SK-N-SH treated with all-trans-retinoic acid at 6 μM for 48 hours (cell line): ENCODE results near the gene DOK4.

ENCODE experiments used
- ATAC-seq: fragments of 200-7000 bp; cut with Tn5 transposase; 3 replicates; pipeline ENCODE4 v1.9.1; 2020; ENCODE audit warnings: mild to moderate bottlenecking, moderate library complexity
- ARNTL ChIP-seq: fragments of 450-650 bp; formaldehyde crosslinking; IDR thresholded peaks from 2 replicates; pipeline ENCODE4 v1.5.0; 2020; ENCODE audit warnings: low read depth, mild to moderate bottlenecking, moderate library complexity, borderline replicate concordance
- BACH2 ChIP-seq: fragments of 250-450 bp; sonication (Bioruptor Pico); IDR thresholded peaks from 2 replicates; pipeline ENCODE4 v1.9.0; 2021; ENCODE audit warnings: mild to moderate bottlenecking, borderline replicate concordance
- CREB5 ChIP-seq: fragments of 250-450 bp; sonication (Bioruptor Pico); IDR thresholded peaks from 2 replicates; pipeline ENCODE4 v1.5.1; 2020; ENCODE audit warnings: low read depth, mild to moderate bottlenecking, moderate library complexity
- CSDC2 ChIP-seq: fragments of 250-450 bp; sonication (Bioruptor Pico); IDR thresholded peaks from 2 replicates; pipeline ENCODE4 v1.5.0; 2020; ENCODE audit warnings: mild to moderate bottlenecking, moderate library complexity
- CSRNP3 ChIP-seq: fragments of 250-450 bp; sonication (Bioruptor Pico); IDR thresholded peaks from 2 replicates; pipeline ENCODE4 v1.5.1; 2021; ENCODE audit warnings: mild to moderate bottlenecking, moderate library complexity
- GLIS3 ChIP-seq: fragments of 250-450 bp; sonication (Bioruptor Pico); IDR thresholded peaks from 2 replicates; pipeline ENCODE4 v1.5.0; 2020; ENCODE audit warnings: mild to moderate bottlenecking, moderate library complexity
- ISL1 ChIP-seq: fragments of 250-450 bp; sonication (Bioruptor Pico); IDR thresholded peaks from 2 replicates; pipeline ENCODE4 v2.1.2; 2022; ENCODE audit warnings: mild to moderate bottlenecking, moderate library complexity
- OSR1 ChIP-seq: fragments of 250-450 bp; sonication (Bioruptor Pico); IDR thresholded peaks from 2 replicates; pipeline ENCODE4 v1.8.0; 2022; ENCODE audit warnings: moderate library complexity, mild to moderate bottlenecking, inconsistent platforms
- PATZ1 ChIP-seq: fragments of 250-450 bp; sonication (Bioruptor Pico); IDR thresholded peaks from 2 replicates; pipeline ENCODE4 v1.8.0; 2020; ENCODE audit warnings: mild to moderate bottlenecking, moderate library complexity, borderline replicate concordance
- POU6F1 ChIP-seq: fragments of 250-450 bp; sonication (Bioruptor Pico); IDR thresholded peaks from 2 replicates; pipeline ENCODE4 v1.8.0; 2021; ENCODE audit warnings: low read depth, mild to moderate bottlenecking, moderate library complexity, borderline replicate concordance
- PPARA ChIP-seq: fragments of 250-450 bp; sonication (Bioruptor Pico); IDR thresholded peaks from 2 replicates; pipeline ENCODE4 v1.5.0; 2020; ENCODE audit warnings: mild to moderate bottlenecking, borderline replicate concordance
- RARB ChIP-seq: fragments of 250-450 bp; sonication (Bioruptor Pico); IDR thresholded peaks from 2 replicates; pipeline ENCODE4 v1.8.0; 2021; ENCODE audit warnings: mild to moderate bottlenecking, moderate library complexity
- SNAI2 ChIP-seq: fragments of 250-450 bp; sonication (Bioruptor Pico); IDR thresholded peaks from 2 replicates; pipeline ENCODE4 v1.5.0; 2020; ENCODE audit warnings: mild to moderate bottlenecking, moderate library complexity
- TCF4 ChIP-seq: fragments of 250-450 bp; sonication (Bioruptor Pico); IDR thresholded peaks from 2 replicates; pipeline ENCODE4 v1.8.0; 2021; ENCODE audit warnings: mild to moderate bottlenecking, moderate library complexity, borderline replicate concordance
- TOX ChIP-seq: fragments of 250-450 bp; sonication (Bioruptor Pico); IDR thresholded peaks from 2 replicates; pipeline ENCODE4 v1.8.0; 2021; ENCODE audit warnings: mild to moderate bottlenecking, moderate library complexity, borderline replicate concordance
- TSHZ2 ChIP-seq: fragments of 250-450 bp; sonication (Bioruptor Pico); IDR thresholded peaks from 2 replicates; pipeline ENCODE4 v1.5.0; 2020; ENCODE audit warnings: mild to moderate bottlenecking, moderate library complexity
- ZC3H10 ChIP-seq: fragments of 250-450 bp; sonication (Bioruptor Pico); IDR thresholded peaks from 2 replicates; pipeline ENCODE4 v1.5.1; 2021; ENCODE audit warnings: mild to moderate bottlenecking, moderate library complexity
- ZFP3 ChIP-seq: fragments of 250-450 bp; sonication (Bioruptor Pico); IDR thresholded peaks from 2 replicates; pipeline ENCODE4 v1.5.0; 2020; ENCODE audit warnings: mild to moderate bottlenecking, moderate library complexity
- ZFP30 ChIP-seq: fragments of 450-650 bp; formaldehyde crosslinking; IDR thresholded peaks from 2 replicates; pipeline ENCODE4 v1.5.0; 2022; ENCODE audit warnings: mild to moderate bottlenecking, moderate library complexity
- ZNF70 ChIP-seq: fragments of 450-650 bp; formaldehyde crosslinking; IDR thresholded peaks from 2 replicates; pipeline ENCODE4 v1.5.0; 2020; ENCODE audit warnings: mild to moderate bottlenecking, moderate library complexity
- ZNF8 ChIP-seq: fragments of 450-650 bp; formaldehyde crosslinking; IDR thresholded peaks from 2 replicates; pipeline ENCODE4 v1.5.0; 2020; ENCODE audit warnings: mild to moderate bottlenecking, moderate library complexity

DOK4 gene

GRCh38 chr16:57486858-57487834 is 853 bp upstream of the DOK4 start:
- TF ChIP-seq PPARA (CRISPR knock-in tag) (no peak), ARNTL (no peak), TSHZ2 (CRISPR knock-in tag) (no peak), TCF4 (CRISPR knock-in tag) (no peak), POU6F1 (CRISPR knock-in tag) (no peak), CSDC2 (no peak), SNAI2 (CRISPR knock-in tag) (no peak)
- ATAC-seq, result peak; percentile 4; the same call in 2 of the 3 replicates

- peak; percentile 4; the same call in 2 of the 3 replicates for ATAC-seq
- no peak for TF ChIP-seq OSR1 (CRISPR knock-in tag)
- no peak for TF ChIP-seq ZNF8 (CRISPR knock-in tag)
- TF ChIP-seq CREB5 (CRISPR knock-in tag), result no peak
- TF ChIP-seq GLIS3 (CRISPR knock-in tag), result no peak
- TF ChIP-seq ZFP3 (CRISPR knock-in tag), result no peak
- TF ChIP-seq PATZ1 (CRISPR knock-in tag), result no peak
- TF ChIP-seq ZFP30, result no peak
- no peak for TF ChIP-seq SNAI2 (CRISPR knock-in tag)
- no peak for TF ChIP-seq CSDC2
- no peak for TF ChIP-seq ZNF70 (CRISPR knock-in tag)
- no peak for TF ChIP-seq TOX (CRISPR knock-in tag)
- TF ChIP-seq RARB, result no peak
- no peak for TF ChIP-seq ZC3H10 (CRISPR knock-in tag)
- no peak for TF ChIP-seq CSRNP3 (CRISPR knock-in tag)
- TF ChIP-seq ISL1 (CRISPR knock-in tag), result no peak
- no peak for TF ChIP-seq BACH2 (CRISPR knock-in tag)
- TF ChIP-seq ARNTL, result no peak
- no peak for TF ChIP-seq TSHZ2 (CRISPR knock-in tag)
Measured at GRCh38 chr16:57485091-57485915, 990 bp downstream of the DOK4 start.
